GM23338 (cell line): ENCODE measurements around the gene MIB2. TPM values are rescaled to one million over a fixed set of nuclear protein-coding genes. Genes with fewer than 3 reads are reported as not detected.

Source experiments
- ATAC-seq: fragments of 200-7000 bp; cut with Tn5 transposase; 3 replicates; pipeline ENCODE4 v1.9.1; 2020
- DNase-seq: peaks from one replicate; pipeline ENCODE4 v3.0.0-alpha.2; 2015; ENCODE audit warnings: low spot score
- H2AFZ ChIP-seq: fragments of 200-600 bp; sonication (generic); 2 replicates; pipeline ENCODE4 v1.8.0; 2016; ENCODE audit warnings: antibody characterized with exemption, mild to moderate bottlenecking, moderate library complexity
- H3F3A ChIP-seq: fragments of 200-600 bp; sonication (generic); replicated peaks from 2 replicates; pipeline ENCODE4 v1.8.0; 2017; ENCODE audit warnings: antibody characterized with exemption, mixed run types, low read depth
- H3K27ac ChIP-seq: fragments of 200-600 bp; sonication (generic); 2 replicates; pipeline ENCODE4 v1.6.1; 2016; ENCODE audit warnings: low read depth
- H3K27me3 ChIP-seq: fragments of 200-600 bp; sonication (generic); 2 replicates; pipeline ENCODE4 v1.8.0; 2016; ENCODE audit warnings: mild to moderate bottlenecking, mixed run types, moderate library complexity; ENCODE audit not compliant: insufficient read depth
- H3K36me3 ChIP-seq: fragments of 200-600 bp; sonication (generic); 2 replicates; pipeline ENCODE4 v1.8.0; 2016; ENCODE audit warnings: mild to moderate bottlenecking; ENCODE audit not compliant: insufficient read depth
- H3K4me1 ChIP-seq: fragments of 200-600 bp; sonication (generic); 2 replicates; pipeline ENCODE4 v1.8.0; 2016; ENCODE audit warnings: mild to moderate bottlenecking, moderate library complexity; ENCODE audit not compliant: insufficient read depth
- H3K4me2 ChIP-seq: fragments of 200-600 bp; sonication (generic); 2 replicates; pipeline ENCODE4 v1.7.1; 2017; ENCODE audit warnings: mixed run types
- H3K4me3 ChIP-seq: fragments of 200-600 bp; sonication (generic); 2 replicates; pipeline ENCODE4 v1.6.1; 2016; ENCODE audit warnings: mixed run types
- H3K79me2 ChIP-seq: fragments of 200-600 bp; sonication (generic); replicated peaks from 2 replicates; pipeline ENCODE4 v1.8.0; 2017; ENCODE audit warnings: mild to moderate bottlenecking; ENCODE audit not compliant: insufficient read depth
- H3K9me2 ChIP-seq: fragments of 200-600 bp; sonication (generic); 2 replicates; pipeline ENCODE4 v1.8.0; 2017; ENCODE audit not compliant: insufficient read depth
- H4K20me1 ChIP-seq: fragments of 200-600 bp; sonication (generic); replicated peaks from 2 replicates; pipeline ENCODE4 v1.8.0; 2017; ENCODE audit warnings: mild to moderate bottlenecking; ENCODE audit not compliant: insufficient read depth
- H3K27ac Mint-ChIP-seq: 2 replicates; pipeline ENCODE4 v1.8.0; 2020; ENCODE audit warnings: inconsistent platforms, mild to moderate bottlenecking, moderate library complexity, mixed read lengths
- H3K27me3 Mint-ChIP-seq: 3 replicates; pipeline ENCODE4 v1.8.0; 2022; ENCODE audit warnings: low read depth, mild to moderate bottlenecking, moderate library complexity, mixed read lengths, inconsistent platforms; ENCODE audit not compliant: insufficient read depth, poor library complexity
- H3K36me3 Mint-ChIP-seq: 3 replicates; pipeline ENCODE4 v1.8.0; 2021; ENCODE audit warnings: low read depth, mild to moderate bottlenecking, inconsistent platforms, moderate library complexity, mixed read lengths
- H3K4me1 Mint-ChIP-seq: 3 replicates; pipeline ENCODE4 v1.8.0; 2020; ENCODE audit warnings: mild to moderate bottlenecking, inconsistent platforms, mixed read lengths
- H3K4me3 Mint-ChIP-seq: 3 replicates; pipeline ENCODE4 v1.8.0; 2021; ENCODE audit warnings: moderate library complexity, mild to moderate bottlenecking, inconsistent platforms, mixed read lengths
- H3K9me3 Mint-ChIP-seq: 3 replicates; pipeline ENCODE4 v1.8.0; 2020; ENCODE audit warnings: moderate library complexity, mild to moderate bottlenecking, inconsistent platforms, mixed read lengths
- CREB1 ChIP-seq: fragments of 250-450 bp; sonication (Bioruptor Pico); IDR thresholded peaks from 2 replicates; pipeline ENCODE4 v1.5.0; 2020; ENCODE audit warnings: low read depth, mild to moderate bottlenecking, moderate library complexity
- EZH2 ChIP-seq: fragments of 200-600 bp; sonication (generic); IDR thresholded peaks from one replicate; pipeline ENCODE4 v1.8.0; 2017; ENCODE audit warnings: antibody characterized with exemption, mild to moderate bottlenecking, low read depth; ENCODE audit not compliant: unreplicated experiment
- EZH2phosphoT487 ChIP-seq: fragments of 200-600 bp; sonication (generic); IDR thresholded peaks from one replicate; pipeline ENCODE4 v1.8.1; 2018; ENCODE audit warnings: antibody characterized with exemption; ENCODE audit not compliant: unreplicated experiment
- POLR2AphosphoS5 ChIP-seq: IDR thresholded peaks from 2 replicates; pipeline ENCODE4 v1.6.1; 2016; ENCODE audit warnings: antibody characterized with exemption, low read depth
- ZNF114 ChIP-seq: fragments of 250-450 bp; sonication (Bioruptor Pico); IDR thresholded peaks from 2 replicates; pipeline ENCODE4 v1.5.0; 2020; ENCODE audit warnings: mild to moderate bottlenecking, moderate library complexity
- polyA plus RNA-seq: library from polyadenylated mRNA; unstranded; fragments of >200 nt; fragmentation: Nextera tagmentation; extraction: Ambion mirVana; gene quantifications from 2 replicates; pipeline ENCODE4 v1.2.1, GENCODE V29; 2016
- total RNA-seq: library from RNA; depleted of rRNA; stranded (reverse); fragments of >200 nt; shearing (Covaris generic); gene quantifications from 2 replicates; pipeline ENCODE4 v1.2.3, GENCODE V29; 2014
- TF ChIP-seq, protein P1 (sequence below): fragments of 250-450 bp; sonication (Bioruptor Pico); IDR thresholded peaks from 2 replicates; pipeline ENCODE4 v1.5.0; 2020; ENCODE audit warnings: mild to moderate bottlenecking, moderate library complexity
- TF ChIP-seq, protein P2 (sequence below): IDR thresholded peaks from 2 replicates; pipeline ENCODE4 v1.6.1; 2016; ENCODE audit warnings: antibody characterized with exemption

MIB2 gene
- total and polyA plus RNA-seq, 2 experiments from 2014 or later, result 82.6 to 104 TPM

DNA sequence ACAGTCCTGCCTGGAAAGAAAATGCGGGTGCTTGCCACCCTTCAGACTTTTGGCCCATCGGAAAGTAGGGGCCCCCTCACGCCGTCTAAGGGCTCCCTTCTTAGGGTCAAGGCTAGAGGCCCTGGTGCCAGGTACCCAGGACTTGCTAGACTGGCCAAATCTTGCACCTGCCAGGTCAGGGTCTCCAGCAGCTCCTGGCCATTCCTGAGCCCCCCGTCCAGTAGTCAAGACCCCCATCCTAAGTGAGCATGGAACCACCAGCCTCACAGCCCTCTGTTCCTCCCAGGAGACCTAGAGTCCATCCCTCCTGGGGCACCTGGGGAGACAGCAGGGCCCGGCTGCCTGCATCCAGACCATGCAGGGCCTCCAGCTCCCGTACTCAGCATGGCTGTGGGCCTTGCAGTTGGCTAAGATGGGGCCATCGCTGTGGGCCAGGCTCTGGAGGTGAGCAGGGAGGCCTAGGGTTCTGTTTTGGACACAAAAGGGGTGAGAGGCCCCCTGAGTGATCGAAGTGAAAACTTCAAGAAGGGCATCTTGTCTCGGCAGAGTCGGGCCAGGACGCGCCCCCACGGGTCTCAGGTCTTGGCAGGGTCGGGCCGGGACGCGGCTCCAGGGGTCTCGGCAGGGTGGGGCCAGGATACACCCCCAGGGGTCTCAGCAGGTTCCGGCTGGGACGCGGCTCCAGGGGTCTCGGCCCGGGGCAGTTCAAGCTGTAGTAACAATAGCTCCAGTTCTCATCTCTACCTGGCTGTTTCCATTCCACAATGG, 21.3 kb upstream of the MIB2 start:
- DNase-seq, result no peak
- no peak for TF ChIP-seq ZNF114 (CRISPR knock-in tag)
- TF ChIP-seq POLR2AphosphoS5, result no peak
- no peak for TF ChIP-seq CREB1 (CRISPR knock-in tag)
- no peak for TF ChIP-seq EZH2
- TF ChIP-seq, protein P1, sequence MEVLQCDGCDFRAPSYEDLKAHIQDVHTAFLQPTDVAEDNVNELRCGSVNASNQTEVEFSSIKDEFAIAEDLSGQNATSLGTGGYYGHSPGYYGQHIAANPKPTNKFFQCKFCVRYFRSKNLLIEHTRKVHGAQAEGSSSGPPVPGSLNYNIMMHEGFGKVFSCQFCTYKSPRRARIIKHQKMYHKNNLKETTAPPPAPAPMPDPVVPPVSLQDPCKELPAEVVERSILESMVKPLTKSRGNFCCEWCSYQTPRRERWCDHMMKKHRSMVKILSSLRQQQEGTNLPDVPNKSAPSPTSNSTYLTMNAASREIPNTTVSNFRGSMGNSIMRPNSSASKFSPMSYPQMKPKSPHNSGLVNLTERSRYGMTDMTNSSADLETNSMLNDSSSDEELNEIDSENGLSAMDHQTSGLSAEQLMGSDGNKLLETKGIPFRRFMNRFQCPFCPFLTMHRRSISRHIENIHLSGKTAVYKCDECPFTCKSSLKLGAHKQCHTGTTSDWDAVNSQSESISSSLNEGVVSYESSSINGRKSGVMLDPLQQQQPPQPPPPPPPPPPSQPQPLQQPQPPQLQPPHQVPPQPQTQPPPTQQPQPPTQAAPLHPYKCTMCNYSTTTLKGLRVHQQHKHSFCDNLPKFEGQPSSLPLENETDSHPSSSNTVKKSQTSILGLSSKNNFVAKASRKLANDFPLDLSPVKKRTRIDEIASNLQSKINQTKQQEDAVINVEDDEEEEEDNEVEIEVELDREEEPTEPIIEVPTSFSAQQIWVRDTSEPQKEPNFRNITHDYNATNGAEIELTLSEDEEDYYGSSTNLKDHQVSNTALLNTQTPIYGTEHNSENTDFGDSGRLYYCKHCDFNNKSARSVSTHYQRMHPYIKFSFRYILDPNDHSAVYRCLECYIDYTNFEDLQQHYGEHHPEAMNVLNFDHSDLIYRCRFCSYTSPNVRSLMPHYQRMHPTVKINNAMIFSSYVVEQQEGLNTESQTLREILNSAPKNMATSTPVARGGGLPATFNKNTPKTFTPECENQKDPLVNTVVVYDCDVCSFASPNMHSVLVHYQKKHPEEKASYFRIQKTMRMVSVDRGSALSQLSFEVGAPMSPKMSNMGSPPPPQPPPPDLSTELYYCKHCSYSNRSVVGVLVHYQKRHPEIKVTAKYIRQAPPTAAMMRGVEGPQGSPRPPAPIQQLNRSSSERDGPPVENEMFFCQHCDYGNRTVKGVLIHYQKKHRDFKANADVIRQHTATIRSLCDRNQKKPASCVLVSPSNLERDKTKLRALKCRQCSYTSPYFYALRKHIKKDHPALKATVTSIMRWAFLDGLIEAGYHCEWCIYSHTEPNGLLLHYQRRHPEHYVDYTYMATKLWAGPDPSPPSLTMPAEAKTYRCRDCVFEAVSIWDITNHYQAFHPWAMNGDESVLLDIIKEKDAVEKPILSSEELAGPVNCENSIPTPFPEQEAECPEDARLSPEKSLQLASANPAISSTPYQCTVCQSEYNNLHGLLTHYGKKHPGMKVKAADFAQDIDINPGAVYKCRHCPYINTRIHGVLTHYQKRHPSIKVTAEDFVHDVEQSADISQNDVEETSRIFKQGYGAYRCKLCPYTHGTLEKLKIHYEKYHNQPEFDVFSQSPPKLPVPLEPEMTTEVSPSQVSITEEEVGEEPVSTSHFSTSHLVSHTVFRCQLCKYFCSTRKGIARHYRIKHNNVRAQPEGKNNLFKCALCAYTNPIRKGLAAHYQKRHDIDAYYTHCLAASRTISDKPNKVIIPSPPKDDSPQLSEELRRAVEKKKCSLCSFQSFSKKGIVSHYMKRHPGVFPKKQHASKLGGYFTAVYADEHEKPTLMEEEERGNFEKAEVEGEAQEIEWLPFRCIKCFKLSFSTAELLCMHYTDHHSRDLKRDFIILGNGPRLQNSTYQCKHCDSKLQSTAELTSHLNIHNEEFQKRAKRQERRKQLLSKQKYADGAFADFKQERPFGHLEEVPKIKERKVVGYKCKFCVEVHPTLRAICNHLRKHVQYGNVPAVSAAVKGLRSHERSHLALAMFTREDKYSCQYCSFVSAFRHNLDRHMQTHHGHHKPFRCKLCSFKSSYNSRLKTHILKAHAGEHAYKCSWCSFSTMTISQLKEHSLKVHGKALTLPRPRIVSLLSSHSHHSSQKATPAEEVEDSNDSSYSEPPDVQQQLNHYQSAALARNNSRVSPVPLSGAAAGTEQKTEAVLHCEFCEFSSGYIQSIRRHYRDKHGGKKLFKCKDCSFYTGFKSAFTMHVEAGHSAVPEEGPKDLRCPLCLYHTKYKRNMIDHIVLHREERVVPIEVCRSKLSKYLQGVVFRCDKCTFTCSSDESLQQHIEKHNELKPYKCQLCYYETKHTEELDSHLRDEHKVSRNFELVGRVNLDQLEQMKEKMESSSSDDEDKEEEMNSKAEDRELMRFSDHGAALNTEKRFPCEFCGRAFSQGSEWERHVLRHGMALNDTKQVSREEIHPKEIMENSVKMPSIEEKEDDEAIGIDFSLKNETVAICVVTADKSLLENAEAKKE (CRISPR knock-in tag), result no peak
- TF ChIP-seq, protein P2, sequence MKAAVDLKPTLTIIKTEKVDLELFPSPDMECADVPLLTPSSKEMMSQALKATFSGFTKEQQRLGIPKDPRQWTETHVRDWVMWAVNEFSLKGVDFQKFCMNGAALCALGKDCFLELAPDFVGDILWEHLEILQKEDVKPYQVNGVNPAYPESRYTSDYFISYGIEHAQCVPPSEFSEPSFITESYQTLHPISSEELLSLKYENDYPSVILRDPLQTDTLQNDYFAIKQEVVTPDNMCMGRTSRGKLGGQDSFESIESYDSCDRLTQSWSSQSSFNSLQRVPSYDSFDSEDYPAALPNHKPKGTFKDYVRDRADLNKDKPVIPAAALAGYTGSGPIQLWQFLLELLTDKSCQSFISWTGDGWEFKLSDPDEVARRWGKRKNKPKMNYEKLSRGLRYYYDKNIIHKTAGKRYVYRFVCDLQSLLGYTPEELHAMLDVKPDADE, result no peak
- TF ChIP-seq EZH2phosphoT487, result no peak
- H3K4me1 Mint-ChIP-seq, result peaks cover 9% of the 10 kb centered on the region

More for the DNA sequence above, 21.3 kb upstream of the MIB2 start:
- Histone ChIP-seq H3K4me3 (no peak overlapping the region), H3K27ac (no peak overlapping the region), H3K4me2 (no peak overlapping the region), H3K36me3 (no peaks in the 10 kb centered on the region), H4K20me1 (no peaks in the 10 kb centered on the region), H3K4me1 (no peaks in the 10 kb centered on the region), H2AFZ (no peak overlapping the region), H3K27me3 (peaks cover 13% of the 10 kb centered on the region), H3K9me2 (no peaks in the 10 kb centered on the region), H3K79me2 (no peaks in the 10 kb centered on the region), H3F3A (peaks cover 4% of the 10 kb centered on the region; the same call in 1 of the 2 replicates)
- Mint-ChIP-seq H3K27ac (no peak overlapping the region), H3K27me3 (peaks cover 18% of the 10 kb centered on the region), H3K9me3 (peaks cover 5% of the 10 kb centered on the region; the same call in 2 of the 3 replicates), H3K36me3 (no peaks in the 10 kb centered on the region), H3K4me3 (no peak overlapping the region)
- ATAC-seq, result no peak
